PC-9 (cell line): ENCODE results near the gene MAPKAP1. TPM values are rescaled to one million over a fixed set of nuclear protein-coding genes. Genes with fewer than 3 reads are reported as not detected.

ENCODE experiments used
- BruUV-seq: library from RNA; stranded (reverse); fragments of 400-500 nt; replicated peaks from 2 replicates; lab custom pipeline; 2021; lab: Mats Ljungman, UMichigan
- CTCF ChIA-PET: fragments of 300-600 bp; sonication (Branson Sonifier 250); formaldehyde crosslinking; loops from one replicate; lab custom pipeline; 2022; ENCODE audit warnings: antibody characterized with exemption; lab: Charles Lee
- POLR2A ChIA-PET: fragments of 300-600 bp; sonication (Branson Sonifier 250); formaldehyde crosslinking; loops from one replicate; lab custom pipeline; 2022; ENCODE audit warnings: antibody characterized with exemption; ENCODE audit not compliant: unreplicated experiment; lab: Charles Lee
- DNase-seq, 2 experiments: peaks; one replicate each; pipeline versions ENCODE4 v3.0.0 to v3.0.0-alpha.2; 2015 to 2022; ENCODE audit warnings: mixed read lengths in 1 of 2
- H2AFZ ChIP-seq: fragments of 200-600 bp; sonication (generic); 2 replicates; pipeline ENCODE4 v1.8.1; 2017; ENCODE audit warnings: antibody characterized with exemption
- H3F3A ChIP-seq: fragments of 200-600 bp; sonication (generic); 2 replicates; pipeline ENCODE4 v1.8.1; 2017; ENCODE audit warnings: antibody characterized with exemption, mild to moderate bottlenecking, low read depth; ENCODE audit not compliant: insufficient read depth
- H3K27ac ChIP-seq: fragments of 200-600 bp; sonication (generic); 2 replicates; pipeline ENCODE4 v1.6.1; 2016; ENCODE audit warnings: mixed run types
- H3K27me3 ChIP-seq: fragments of 200-600 bp; sonication (generic); 2 replicates; pipeline ENCODE4 v1.6.1; 2016; ENCODE audit warnings: low read depth, mixed run types; ENCODE audit not compliant: insufficient read depth
- H3K36me3 ChIP-seq: fragments of 200-600 bp; sonication (generic); 2 replicates; pipeline ENCODE4 v1.6.1; 2016; ENCODE audit warnings: low read depth, mixed run types
- H3K4me1 ChIP-seq: fragments of 200-600 bp; sonication (generic); replicated peaks from 2 replicates; pipeline ENCODE4 v1.6.1; 2016; ENCODE audit warnings: mixed run types; ENCODE audit not compliant: insufficient read depth
- H3K4me2 ChIP-seq: fragments of 200-600 bp; sonication (generic); 2 replicates; pipeline ENCODE4 v1.6.1; 2017; ENCODE audit warnings: mixed run types
- H3K4me3 ChIP-seq: fragments of 200-600 bp; sonication (generic); 2 replicates; pipeline ENCODE4 v1.6.1; 2016; ENCODE audit warnings: mixed run types
- H3K79me2 ChIP-seq: fragments of 200-600 bp; sonication (generic); 2 replicates; pipeline ENCODE4 v1.6.1; 2017; ENCODE audit warnings: low read depth, mixed run types
- H3K9me2 ChIP-seq: fragments of 200-600 bp; sonication (generic); 2 replicates; pipeline ENCODE4 v1.8.1; 2017; ENCODE audit warnings: mild to moderate bottlenecking; ENCODE audit not compliant: insufficient read depth
- H3K9me3 ChIP-seq: fragments of 200-600 bp; sonication (generic); 2 replicates; pipeline ENCODE4 v1.8.1; 2016; ENCODE audit warnings: low read depth; ENCODE audit not compliant: insufficient read depth
- H4K20me1 ChIP-seq: fragments of 200-600 bp; sonication (generic); 2 replicates; pipeline ENCODE4 v1.8.1; 2017; ENCODE audit not compliant: insufficient read depth
- EZH2 ChIP-seq: fragments of 200-600 bp; sonication (generic); IDR thresholded peaks from 2 replicates; pipeline ENCODE4 v1.8.0; 2017; ENCODE audit warnings: antibody characterized with exemption, low read depth
- intact Hi-C: fragments of 100-400 bp; cut with micrococcal nuclease; formaldehyde crosslinking; loops from one replicate; pipeline ENCODE4 v1.10.0; 2022; ENCODE audit not compliant: unreplicated experiment
- total RNA-seq: library from RNA; stranded (reverse); gene quantifications from 2 replicates; pipeline ENCODE4 v1.2.3, GENCODE V29; 2021
- TF ChIP-seq, protein P1 (sequence below): fragments of 200-600 bp; sonication (generic); conservative IDR thresholded peaks from 2 replicates; pipeline ENCODE4 v1.6.1; 2017; ENCODE audit warnings: mixed run types, antibody characterized with exemption, mild to moderate bottlenecking, moderate library complexity

Gene MAPKAP1
- total RNA-seq, 1 experiment from 2014 or later = 115 TPM

DNA sequence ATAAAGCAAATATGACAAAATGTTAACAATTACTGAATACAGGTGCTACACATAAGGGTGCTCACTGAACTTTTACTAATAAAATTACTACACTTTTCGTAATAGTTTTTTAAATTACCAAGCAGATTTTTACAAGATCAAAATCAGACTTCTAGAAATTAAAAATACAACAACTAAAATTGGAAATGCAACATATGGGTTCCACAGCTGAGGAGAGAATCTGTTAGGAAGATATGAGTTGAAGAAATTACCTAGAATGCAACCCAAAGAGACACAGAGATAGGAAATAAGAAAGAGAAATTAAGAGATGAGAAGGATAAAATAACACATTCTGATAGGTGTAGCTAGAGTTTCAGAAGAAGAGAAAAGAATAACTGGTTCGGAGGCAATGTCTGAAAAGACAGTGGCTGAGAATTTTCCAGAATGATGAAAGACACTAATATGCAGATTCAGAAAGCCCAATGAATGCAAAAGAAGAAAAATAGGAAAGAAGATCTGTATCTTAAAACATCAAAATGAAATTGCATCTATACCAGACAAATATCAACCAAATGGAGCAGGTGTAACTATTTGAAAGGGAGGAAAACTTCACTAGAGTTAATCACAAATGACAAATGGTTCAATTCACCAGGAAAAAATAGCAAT lies 95.8 kb downstream of the MAPKAP1 start:
- BruUV-seq = no TSS peak
- POLR2A ChIA-PET = no interaction called here
- no peaks in the 10 kb centered on the region; the same call in 1 of the 2 replicates for H4K20me1 ChIP-seq
- H2AFZ ChIP-seq = no peak overlapping the region
- no peaks in the 10 kb centered on the region for H3K36me3 ChIP-seq
- H3K9me2 ChIP-seq = no peaks in the 10 kb centered on the region
- H3K9me3 ChIP-seq = no peaks in the 10 kb centered on the region
- H3K4me1 ChIP-seq = no peaks in the 10 kb centered on the region
- no peaks in the 10 kb centered on the region for H3F3A ChIP-seq
- no peaks in the 10 kb centered on the region for H3K27me3 ChIP-seq
- intact Hi-C loops = no loop called here
- no peak for DNase-seq
- peaks cover 36% of the 10 kb centered on the region for H3K79me2 ChIP-seq
- no peak overlapping the region for H3K27ac ChIP-seq
- CTCF ChIA-PET = no interaction called here
- TF ChIP-seq EZH2 = no peak
- H3K4me3 ChIP-seq = no peak overlapping the region
- H3K4me2 ChIP-seq = no peak overlapping the region

DNA sequence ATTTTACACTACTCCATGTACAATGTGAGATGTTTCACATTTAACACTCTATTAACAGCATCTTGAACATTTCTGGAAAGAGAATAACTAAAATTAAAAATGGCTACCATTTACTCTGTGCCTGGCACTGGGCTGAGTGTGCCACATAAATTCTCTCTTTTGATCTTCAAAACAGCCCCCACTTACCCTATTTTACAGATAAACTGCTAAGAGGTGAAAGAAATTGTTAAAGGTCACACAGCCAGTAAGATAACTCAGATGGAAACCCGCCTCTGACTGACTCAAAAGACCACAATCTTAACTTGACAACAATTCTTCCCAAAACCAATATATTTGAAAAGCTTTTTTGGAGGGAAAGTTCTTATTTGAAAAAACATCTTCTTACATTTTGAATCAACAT lies 97.3 kb downstream of the MAPKAP1 start:
- ChIA-PET CTCF (no interaction called here), POLR2A (no interaction called here)
- Histone ChIP-seq H3K9me3 (no peaks in the 10 kb centered on the region), H3K79me2 (peaks cover 33% of the 10 kb centered on the region), H3K27me3 (no peaks in the 10 kb centered on the region), H3K4me3 (no peak overlapping the region), H3K4me2 (no peak overlapping the region), H2AFZ (no peak overlapping the region), H3F3A (no peaks in the 10 kb centered on the region), H3K4me1 (no peaks in the 10 kb centered on the region), H3K36me3 (no peaks in the 10 kb centered on the region), H3K9me2 (no peaks in the 10 kb centered on the region), H3K27ac (no peak overlapping the region), H4K20me1 (no peaks in the 10 kb centered on the region; the same call in 1 of the 2 replicates)
- TF ChIP-seq EZH2 = no peak
- TF ChIP-seq, protein P1, sequence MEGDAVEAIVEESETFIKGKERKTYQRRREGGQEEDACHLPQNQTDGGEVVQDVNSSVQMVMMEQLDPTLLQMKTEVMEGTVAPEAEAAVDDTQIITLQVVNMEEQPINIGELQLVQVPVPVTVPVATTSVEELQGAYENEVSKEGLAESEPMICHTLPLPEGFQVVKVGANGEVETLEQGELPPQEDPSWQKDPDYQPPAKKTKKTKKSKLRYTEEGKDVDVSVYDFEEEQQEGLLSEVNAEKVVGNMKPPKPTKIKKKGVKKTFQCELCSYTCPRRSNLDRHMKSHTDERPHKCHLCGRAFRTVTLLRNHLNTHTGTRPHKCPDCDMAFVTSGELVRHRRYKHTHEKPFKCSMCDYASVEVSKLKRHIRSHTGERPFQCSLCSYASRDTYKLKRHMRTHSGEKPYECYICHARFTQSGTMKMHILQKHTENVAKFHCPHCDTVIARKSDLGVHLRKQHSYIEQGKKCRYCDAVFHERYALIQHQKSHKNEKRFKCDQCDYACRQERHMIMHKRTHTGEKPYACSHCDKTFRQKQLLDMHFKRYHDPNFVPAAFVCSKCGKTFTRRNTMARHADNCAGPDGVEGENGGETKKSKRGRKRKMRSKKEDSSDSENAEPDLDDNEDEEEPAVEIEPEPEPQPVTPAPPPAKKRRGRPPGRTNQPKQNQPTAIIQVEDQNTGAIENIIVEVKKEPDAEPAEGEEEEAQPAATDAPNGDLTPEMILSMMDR = no peak
- no TSS peak for BruUV-seq
- intact Hi-C loops = no loop called here
- no peak for DNase-seq

DNA sequence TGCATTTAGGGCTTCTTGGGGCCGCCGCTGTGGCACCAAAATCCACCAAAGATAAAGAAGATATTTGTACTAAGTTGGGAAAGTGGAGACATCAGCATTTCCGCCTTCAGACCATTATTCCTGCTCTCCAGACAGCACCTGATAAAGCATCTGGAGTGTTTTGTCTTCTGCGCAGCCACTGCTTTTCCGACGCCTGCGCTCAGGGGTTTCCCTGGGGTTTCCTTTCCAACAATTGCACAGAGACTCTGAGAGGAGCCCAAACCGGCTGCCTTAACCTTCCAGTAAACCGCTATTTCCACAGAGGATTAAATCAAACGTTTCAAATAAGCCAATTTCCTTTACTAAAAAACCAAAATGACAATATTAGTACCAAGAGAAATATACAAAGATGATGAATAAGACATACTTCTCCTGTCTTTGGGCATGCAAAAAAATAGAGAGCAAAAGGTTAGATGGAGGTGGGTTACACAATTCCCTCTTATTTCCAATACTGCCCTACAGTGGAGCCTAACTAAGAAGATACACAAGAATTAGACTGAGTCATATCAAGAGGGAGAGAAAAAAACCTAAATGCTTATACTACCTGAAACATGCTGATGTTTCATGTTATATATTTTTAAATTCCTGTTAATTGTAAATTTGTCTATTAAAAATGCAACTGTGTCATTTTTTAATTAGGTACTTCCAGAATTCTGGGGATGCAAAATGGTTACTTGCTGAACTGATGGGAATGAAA lies 98.4 kb downstream of the MAPKAP1 start:
- Histone ChIP-seq H3K9me2 (no peaks in the 10 kb centered on the region), H4K20me1 (no peaks in the 10 kb centered on the region; the same call in 1 of the 2 replicates), H3K27me3 (no peaks in the 10 kb centered on the region), H3F3A (no peaks in the 10 kb centered on the region), H3K27ac (no peak overlapping the region), H2AFZ (no peak overlapping the region), H3K79me2 (peaks cover 33% of the 10 kb centered on the region), H3K4me3 (no peak overlapping the region), H3K4me2 (no peak overlapping the region), H3K36me3 (no peaks in the 10 kb centered on the region), H3K9me3 (no peaks in the 10 kb centered on the region), H3K4me1 (no peaks in the 10 kb centered on the region)
- TF ChIP-seq, protein P1 = no peak
- TF ChIP-seq EZH2 = no peak
- intact Hi-C loops = no loop called here
- POLR2A ChIA-PET = no interaction called here
- CTCF ChIA-PET = no interaction called here
- no peak for DNase-seq
- no TSS peak for BruUV-seq
